Stimulated activated naive CD8-positive, alpha-beta T cell treated with anti-CD3 and anti-CD28 coated beads, Interleukin-15, Interleukin-2, amounts not matched to agents 100 U/mL and 50 U/mL, for 24 hours (primary cell): ENCODE measurements around the gene ALOXE3.
"Not testable (repeated sequence)": the region's sequence is repeated elsewhere in the genome, so short reads cannot be mapped to it uniquely, and the experiment has no call there.

Experiments used
- ATAC-seq: fragments of 150-1000 bp; cut with Tn5 transposase; one replicate; pipeline ENCODE4 v1.10.0; 2021
- DNase-seq: peaks from one replicate; pipeline ENCODE4 v3.0.0; 2021

ALOXE3 gene

GRCh38 chr17:8069587-8069860 is 48.8 kb downstream of the ALOXE3 start:
- no peak for DNase-seq
- no peak for ATAC-seq

- ATAC-seq = no peak
These were observed 49.4 kb downstream of the ALOXE3 start for GRCh38 chr17:8068736-8069586.

DNA sequence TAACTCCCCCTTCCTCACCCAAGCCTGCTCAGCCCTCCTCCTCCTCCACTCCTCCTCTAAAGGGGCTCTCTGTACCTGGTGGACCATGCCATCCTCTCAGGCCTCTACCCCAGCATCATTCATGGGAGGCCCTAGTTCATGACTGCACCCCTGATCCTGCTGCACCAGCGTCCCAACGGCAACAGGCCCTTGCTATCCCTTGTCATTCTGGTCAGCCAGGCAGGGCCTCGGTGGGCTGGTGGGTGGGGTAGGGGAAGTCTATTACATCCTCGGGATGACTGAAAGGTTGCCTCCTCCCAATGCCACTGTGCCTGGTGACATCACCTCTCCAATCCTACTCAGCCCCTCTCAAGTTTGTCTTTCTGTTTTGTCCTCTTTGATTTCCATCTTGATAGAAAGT is 50.5 kb downstream of the ALOXE3 start:
- DNase-seq (no peak), ATAC-seq (no peak)

More at GRCh38 chr17:8068736-8069586, 49.4 kb downstream of the ALOXE3 start:
- DNase-seq = no peak

DNA sequence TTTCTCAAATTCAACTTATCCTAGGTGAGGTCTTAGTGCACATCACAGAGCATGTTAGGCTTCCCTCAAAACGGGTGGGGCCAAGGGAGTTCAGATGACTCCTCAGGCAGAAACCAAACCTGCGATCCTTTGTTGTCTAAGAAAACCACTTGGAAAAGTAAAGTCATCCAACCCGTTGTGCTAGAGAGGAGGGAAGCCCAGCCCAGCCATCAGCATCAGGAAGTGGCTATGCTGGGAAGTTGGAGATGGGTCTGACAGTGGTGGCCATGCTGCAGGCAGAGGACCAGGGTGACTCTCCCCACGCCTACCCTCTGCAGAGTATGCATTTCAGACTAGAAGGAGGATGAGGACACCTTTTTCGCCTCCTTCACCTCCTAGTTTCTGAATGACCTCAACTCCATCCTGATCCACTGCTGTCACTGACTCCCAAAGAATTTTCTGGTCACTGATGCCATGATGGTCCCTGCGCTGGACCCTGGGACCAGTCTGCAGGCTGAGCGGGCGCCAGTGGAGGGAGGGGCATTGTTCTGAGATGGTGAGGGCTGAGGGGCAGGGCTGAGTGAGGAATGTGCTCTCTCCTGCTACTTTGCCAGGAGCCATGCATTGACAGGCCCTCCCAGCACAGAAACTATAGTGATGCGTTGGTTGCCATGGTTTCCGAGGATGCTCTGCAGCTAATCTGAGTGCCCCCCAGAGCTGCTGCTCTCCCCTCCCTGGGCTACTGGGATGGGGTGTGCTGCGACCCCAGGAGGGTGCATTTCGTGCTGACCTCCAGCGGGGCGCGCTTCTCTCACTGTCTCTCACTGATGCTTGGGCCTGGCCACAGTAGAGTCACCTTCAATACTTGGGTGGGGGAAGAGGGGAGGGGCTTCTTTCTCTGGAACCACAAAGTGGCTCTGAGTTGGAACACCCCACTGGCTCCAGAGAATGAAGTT is 51.2 kb downstream of the ALOXE3 start:
- DNase-seq = no peak
- ATAC-seq = no peak

- DNase-seq = no peak
- ATAC-seq = no peak
These were observed 53.7 kb downstream of the ALOXE3 start for GRCh38 chr17:8064561-8065019.

- DNase-seq = no peak
- no peak for ATAC-seq
These were observed 54.4 kb downstream of the ALOXE3 start for GRCh38 chr17:8063761-8064534.

DNA sequence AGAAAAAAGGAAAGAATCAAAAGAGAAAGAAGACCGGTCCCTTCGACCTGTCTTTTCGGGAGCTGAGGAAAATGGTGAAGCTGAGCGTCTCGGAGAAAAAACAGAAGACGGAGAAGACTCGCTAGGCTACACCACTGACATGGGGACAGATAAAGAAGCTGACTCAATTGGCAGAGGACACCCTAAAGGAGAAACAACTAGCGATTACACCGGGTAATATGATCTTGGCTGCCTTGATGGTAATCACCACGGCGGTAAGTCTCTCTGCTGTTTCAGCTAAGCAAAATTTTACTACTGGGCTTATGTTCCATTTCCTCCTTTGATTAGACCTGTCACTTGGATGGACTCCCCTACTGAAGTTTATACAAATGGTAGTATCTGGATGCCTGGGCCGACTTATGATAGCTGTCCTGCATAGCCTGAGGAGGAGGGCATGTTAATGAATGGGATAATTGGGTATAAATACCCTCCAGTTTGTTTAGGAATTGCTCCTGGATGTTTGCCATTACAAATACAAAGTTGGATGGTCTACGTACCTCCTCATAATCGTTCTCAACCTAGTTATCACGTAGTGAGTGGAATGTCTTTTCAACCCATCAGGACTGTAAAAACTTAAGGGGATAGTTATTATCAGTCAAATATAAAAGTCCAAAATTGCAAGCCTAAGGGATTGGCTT is 55.4 kb downstream of the ALOXE3 start:
- no peak for ATAC-seq
- DNase-seq = no peak

DNA sequence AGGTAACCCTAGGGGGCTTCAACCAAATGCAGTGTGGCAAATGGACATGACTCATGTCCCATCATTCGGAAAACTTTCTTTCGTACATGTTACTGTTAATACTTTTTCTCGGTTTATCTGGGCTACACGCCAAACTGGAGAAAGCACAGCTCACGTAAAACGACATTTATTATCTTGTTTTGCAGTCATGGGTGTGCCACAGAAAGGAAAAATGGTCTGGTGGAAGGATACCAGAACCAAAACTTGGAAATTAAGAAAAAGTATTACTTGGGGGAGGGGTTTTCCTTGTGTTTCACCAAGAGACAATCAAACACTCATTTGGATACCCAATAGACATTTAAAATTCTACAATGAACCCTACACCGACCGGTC is 55.9 kb downstream of the ALOXE3 start:
- no peak for ATAC-seq
- no peak for DNase-seq

GRCh38 chr17:8061851-8062250 is 56.5 kb downstream of the ALOXE3 start:
- not testable (repeated sequence) for DNase-seq, ATAC-seq

- no peak for ATAC-seq
- peak; percentile 60 for DNase-seq
These were observed 58.0 kb downstream of the ALOXE3 start for GRCh38 chr17:8060274-8060673.

GRCh38 chr17:8059131-8059530 is 59.2 kb downstream of the ALOXE3 start:
- no peak for DNase-seq
- no peak for ATAC-seq

DNA sequence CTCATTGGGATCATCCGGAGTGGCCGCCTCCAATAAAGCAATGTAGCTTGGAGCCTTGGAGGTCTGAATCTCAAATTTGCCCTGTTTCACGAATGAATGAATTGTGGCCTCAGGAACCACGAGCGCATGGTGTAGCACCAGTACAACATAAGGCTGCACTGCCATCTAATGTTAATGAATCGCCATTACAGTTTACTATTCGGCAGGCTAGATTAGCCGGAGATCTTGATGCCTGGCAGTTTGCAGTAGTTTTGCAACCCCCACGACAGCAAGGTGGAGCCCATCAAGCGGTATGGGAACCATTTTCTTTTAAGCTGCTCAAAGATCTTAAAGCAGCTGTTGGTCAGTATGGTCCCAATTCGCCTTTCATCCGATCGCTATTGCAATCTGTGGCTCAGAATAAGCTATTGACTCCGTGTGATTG is 60.6 kb downstream of the ALOXE3 start:
- ATAC-seq = peak; percentile 75
- peak; percentile 43 for DNase-seq

GRCh38 chr17:8056976-8057625 is 61.2 kb downstream of the ALOXE3 start:
- DNase-seq = peak; percentile 2
- no peak for ATAC-seq

- ATAC-seq = peak; percentile 75
- DNase-seq = peak; percentile 56
These were observed 61.9 kb downstream of the ALOXE3 start for GRCh38 chr17:8056232-8056975.

- ATAC-seq = no peak
These were observed 62.5 kb downstream of the ALOXE3 start for GRCh38 chr17:8055851-8056231.

GRCh38 chr17:8053600-8053999 is 64.7 kb downstream of the ALOXE3 start:
- DNase-seq (no peak), ATAC-seq (no peak)

More at GRCh38 chr17:8055851-8056231, 62.5 kb downstream of the ALOXE3 start:
- DNase-seq = peak; percentile 2

DNA sequence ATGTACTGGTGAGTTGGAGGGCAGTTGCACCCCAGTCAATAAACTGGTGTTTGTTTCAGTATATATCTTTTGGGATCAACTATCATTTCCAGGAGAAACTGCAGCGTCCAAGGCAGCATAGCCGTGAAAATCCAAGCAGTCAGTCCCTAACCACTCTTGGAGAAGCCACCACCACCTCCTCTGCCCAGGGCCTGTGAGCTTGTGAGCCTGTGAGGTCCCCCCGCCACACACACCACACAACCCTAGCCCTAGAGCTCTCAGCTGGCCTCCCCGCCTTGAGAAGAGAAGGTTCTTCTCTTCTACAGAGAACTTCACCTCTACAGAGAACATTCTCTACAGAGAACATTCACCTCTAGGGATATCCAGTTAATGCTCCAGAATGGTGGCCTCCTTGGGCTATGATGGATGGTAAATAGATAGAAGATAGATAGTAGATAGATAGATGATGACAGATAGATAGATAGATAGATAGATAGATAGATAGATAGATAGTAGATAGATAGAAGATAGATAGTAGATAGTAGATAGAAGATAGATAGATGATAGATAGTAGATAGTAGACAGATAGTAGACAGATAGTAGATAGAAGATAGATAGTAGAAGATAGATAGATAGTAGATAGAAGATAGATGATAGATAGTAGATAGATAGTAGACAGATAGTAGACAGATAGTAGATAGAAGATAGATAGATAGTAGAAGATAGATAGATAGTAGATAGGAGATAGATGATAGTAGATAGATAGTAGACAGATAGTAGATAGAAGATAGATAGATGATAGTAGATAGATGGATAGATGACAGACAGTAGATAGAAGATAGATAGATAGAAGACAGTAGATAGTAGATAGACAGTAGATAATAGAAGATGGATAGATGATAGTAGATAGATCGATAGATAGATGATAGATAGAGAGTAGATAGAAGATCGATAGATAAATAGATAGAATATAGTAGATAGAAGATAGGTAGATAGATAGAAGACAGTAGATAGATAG is 65.8 kb downstream of the ALOXE3 start:
- no peak for DNase-seq
- no peak for ATAC-seq

- no peak for DNase-seq
- no peak for ATAC-seq
These were observed 66.5 kb downstream of the ALOXE3 start for GRCh38 chr17:8051831-8052230.

DNA sequence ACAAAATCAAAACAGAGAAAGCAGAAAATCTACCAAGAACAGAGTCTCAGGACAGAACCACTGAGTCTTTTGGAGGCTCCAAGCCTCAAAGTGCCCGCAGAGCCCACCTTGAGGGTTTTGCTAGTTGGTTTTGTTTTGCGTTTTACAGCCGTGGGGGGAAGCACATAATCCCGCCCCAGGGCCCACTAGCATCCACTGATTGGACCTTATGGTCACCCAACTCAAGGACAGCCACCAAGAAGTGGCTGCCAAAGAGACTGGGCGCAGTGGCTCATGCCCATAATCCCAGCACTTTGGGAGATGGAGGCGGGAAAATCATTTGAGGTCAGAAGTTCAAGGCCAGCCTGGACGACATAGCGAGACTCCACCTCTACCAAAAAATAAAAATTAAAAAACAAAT is 69.6 kb downstream of the ALOXE3 start:
- DNase-seq = no peak

More for the DNA sequence above, 69.6 kb downstream of the ALOXE3 start:
- ATAC-seq = no peak
